Measurements from ENCODE around the gene SLC2A4RG.

The SLC2A4RG gene

GRCh38 chr20:63778034-63778752 lies 38.6 kb downstream of the SLC2A4RG start:
- no peaks in the 10 kb centered on the region for H3K36me3 ChIP-seq (ENCODE audit: control insufficient read depth in 2 of 2, insufficient read depth in 2 of 2, low read length in 2 of 2)
- H3K9ac ChIP-seq (ENCODE audit: low read depth in 1 of 2, low read length in 2 of 2) = no peak overlapping the region
- H3K9me3 ChIP-seq (ENCODE audit: control insufficient read depth in 2 of 2, low read length in 2 of 2) = no peaks in the 10 kb centered on the region
- H3K27me3 ChIP-seq (ENCODE audit: control insufficient read depth in 2 of 2, insufficient read depth in 2 of 2, low read length in 2 of 2) = no peaks in the 10 kb centered on the region
- no peak overlapping the region for H3K27ac ChIP-seq (ENCODE audit: low read depth in 2 of 2, low read length in 2 of 2)
- H3K4me1 ChIP-seq (ENCODE audit: control insufficient read depth in 2 of 2, insufficient read depth in 2 of 2, low read length in 2 of 2) = peaks cover 0 to 3% of the 10 kb centered on the region in 2 donors
- H3K4me3 ChIP-seq (ENCODE audit: low read length in 2 of 2) = no peak overlapping the region

DNA sequence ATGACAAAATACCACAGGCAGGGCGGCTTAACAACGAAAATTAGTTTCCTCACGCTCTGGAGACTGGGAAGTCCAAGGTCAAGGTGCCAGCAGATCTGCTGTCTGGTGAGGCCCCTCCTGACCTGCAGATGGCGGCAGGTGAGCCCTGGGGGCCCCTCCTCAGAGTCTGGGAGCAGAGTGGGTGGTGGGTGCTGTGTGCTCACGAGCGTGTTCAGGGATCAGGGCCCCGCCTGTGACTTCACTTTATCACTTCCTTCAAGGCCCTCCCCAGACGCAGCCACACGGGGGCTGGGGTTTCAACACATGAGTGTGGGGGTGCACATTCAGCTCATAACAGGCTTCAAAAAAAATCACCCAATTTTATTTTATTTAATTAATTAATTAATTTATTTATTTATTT lies 39.3 kb downstream of the SLC2A4RG start:
- Histone ChIP-seq H3K27me3 (ENCODE audit: control insufficient read depth in 2 of 2, insufficient read depth in 2 of 2, low read length in 2 of 2) (no peaks in the 10 kb centered on the region), H3K27ac (ENCODE audit: low read depth in 2 of 2, low read length in 2 of 2) (no peak overlapping the region), H3K9me3 (ENCODE audit: control insufficient read depth in 2 of 2, low read length in 2 of 2) (no peaks in the 10 kb centered on the region), H3K4me1 (ENCODE audit: control insufficient read depth in 2 of 2, insufficient read depth in 2 of 2, low read length in 2 of 2) (peaks cover 0 to 3% of the 10 kb centered on the region in 2 donors), H3K9ac (ENCODE audit: low read depth in 1 of 2, low read length in 2 of 2) (no peak overlapping the region), H3K36me3 (ENCODE audit: control insufficient read depth in 2 of 2, insufficient read depth in 2 of 2, low read length in 2 of 2) (no peaks in the 10 kb centered on the region), H3K4me3 (ENCODE audit: low read length in 2 of 2) (no peak overlapping the region)

- Histone ChIP-seq H3K9me3 (ENCODE audit: control insufficient read depth in 2 of 2, low read length in 2 of 2) (no peaks in the 10 kb centered on the region), H3K27ac (ENCODE audit: low read depth in 2 of 2, low read length in 2 of 2) (no peak overlapping the region), H3K4me3 (ENCODE audit: low read length in 2 of 2) (no peak overlapping the region), H3K27me3 (ENCODE audit: control insufficient read depth in 2 of 2, insufficient read depth in 2 of 2, low read length in 2 of 2) (no peaks in the 10 kb centered on the region), H3K4me1 (ENCODE audit: control insufficient read depth in 2 of 2, insufficient read depth in 2 of 2, low read length in 2 of 2) (peaks cover 0 to 3% of the 10 kb centered on the region in 2 donors), H3K9ac (ENCODE audit: low read depth in 1 of 2, low read length in 2 of 2) (no peak overlapping the region), H3K36me3 (ENCODE audit: control insufficient read depth in 2 of 2, insufficient read depth in 2 of 2, low read length in 2 of 2) (no peaks in the 10 kb centered on the region)
These were observed 41.6 kb downstream of the SLC2A4RG start for GRCh38 chr20:63781181-63781580.

DNA sequence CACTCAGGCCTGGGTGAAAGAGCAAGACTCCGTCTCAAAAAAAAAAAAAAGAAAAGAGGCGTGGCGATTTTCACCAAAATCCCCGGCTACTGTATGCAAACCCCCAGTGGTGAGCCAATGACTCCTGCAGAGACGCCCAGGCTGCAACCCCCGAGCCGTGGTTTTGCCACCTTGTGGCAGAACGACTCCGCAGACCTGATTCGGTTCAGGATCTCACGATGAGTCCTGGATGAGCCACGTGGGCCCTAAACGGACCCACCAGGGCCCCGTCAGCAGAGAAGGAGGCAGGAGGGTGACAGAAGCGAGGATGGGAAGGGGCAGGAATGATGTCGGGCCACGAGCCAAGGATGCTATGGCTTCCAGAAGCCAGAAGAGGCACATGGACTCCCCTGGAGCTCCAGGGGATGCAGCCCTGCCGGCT lies 42.5 kb downstream of the SLC2A4RG start:
- Histone ChIP-seq H3K27me3 (ENCODE audit: control insufficient read depth in 2 of 2, insufficient read depth in 2 of 2, low read length in 2 of 2) (no peaks in the 10 kb centered on the region), H3K9ac (ENCODE audit: low read depth in 1 of 2, low read length in 2 of 2) (no peak overlapping the region), H3K36me3 (ENCODE audit: control insufficient read depth in 2 of 2, insufficient read depth in 2 of 2, low read length in 2 of 2) (no peaks in the 10 kb centered on the region), H3K4me3 (ENCODE audit: low read length in 2 of 2) (no peak overlapping the region), H3K27ac (ENCODE audit: low read depth in 2 of 2, low read length in 2 of 2) (no peak overlapping the region), H3K4me1 (ENCODE audit: control insufficient read depth in 2 of 2, insufficient read depth in 2 of 2, low read length in 2 of 2) (peaks cover 0 to 3% of the 10 kb centered on the region in 2 donors), H3K9me3 (ENCODE audit: control insufficient read depth in 2 of 2, low read length in 2 of 2) (no peaks in the 10 kb centered on the region)

- no peak overlapping the region for H3K27ac ChIP-seq (ENCODE audit: low read depth in 2 of 2, low read length in 2 of 2)
- no peaks in the 10 kb centered on the region for H3K27me3 ChIP-seq (ENCODE audit: control insufficient read depth in 2 of 2, insufficient read depth in 2 of 2, low read length in 2 of 2)
- H3K9ac ChIP-seq (ENCODE audit: low read depth in 1 of 2, low read length in 2 of 2) = no peak overlapping the region
- H3K36me3 ChIP-seq (ENCODE audit: control insufficient read depth in 2 of 2, insufficient read depth in 2 of 2, low read length in 2 of 2) = no peaks in the 10 kb centered on the region
- H3K9me3 ChIP-seq (ENCODE audit: control insufficient read depth in 2 of 2, low read length in 2 of 2) = no peaks in the 10 kb centered on the region
- H3K4me1 ChIP-seq (ENCODE audit: control insufficient read depth in 2 of 2, insufficient read depth in 2 of 2, low read length in 2 of 2) = peaks cover 0 to 3% of the 10 kb centered on the region in 2 donors
- H3K4me3 ChIP-seq (ENCODE audit: low read length in 2 of 2) = no peak overlapping the region
These were observed 43.0 kb downstream of the SLC2A4RG start for GRCh38 chr20:63782521-63782971.

DNA sequence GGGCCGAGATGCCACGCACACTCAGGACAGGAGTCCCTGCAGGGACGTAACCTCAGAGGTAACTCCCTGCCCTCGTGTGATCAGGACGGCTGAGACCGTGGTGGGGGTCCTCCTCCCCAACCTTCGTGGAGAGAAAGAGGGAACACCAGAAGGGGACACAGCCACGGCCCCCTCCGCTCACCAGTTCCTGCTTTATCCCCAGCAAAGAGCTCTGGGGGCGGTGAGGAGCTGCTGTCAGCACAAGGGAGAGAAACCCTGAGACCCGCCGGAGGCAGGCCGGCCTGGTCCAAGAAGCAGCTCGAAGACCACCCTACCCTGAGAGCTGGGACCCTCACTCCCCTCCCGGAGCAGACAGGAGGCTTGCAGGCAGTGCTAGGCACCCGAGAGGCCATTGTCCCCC lies 44.4 kb downstream of the SLC2A4RG start:
- no peak overlapping the region for H3K4me3 ChIP-seq (ENCODE audit: low read length in 2 of 2)
- H3K4me1 ChIP-seq (ENCODE audit: control insufficient read depth in 2 of 2, insufficient read depth in 2 of 2, low read length in 2 of 2) = peaks cover 0 to 3% of the 10 kb centered on the region in 2 donors
- H3K36me3 ChIP-seq (ENCODE audit: control insufficient read depth in 2 of 2, insufficient read depth in 2 of 2, low read length in 2 of 2) = no peaks in the 10 kb centered on the region
- no peaks in the 10 kb centered on the region for H3K9me3 ChIP-seq (ENCODE audit: control insufficient read depth in 2 of 2, low read length in 2 of 2)
- no peaks in the 10 kb centered on the region for H3K27me3 ChIP-seq (ENCODE audit: control insufficient read depth in 2 of 2, insufficient read depth in 2 of 2, low read length in 2 of 2)
- H3K9ac ChIP-seq (ENCODE audit: low read depth in 1 of 2, low read length in 2 of 2) = no peak overlapping the region
- H3K27ac ChIP-seq (ENCODE audit: low read depth in 2 of 2, low read length in 2 of 2) = no peak overlapping the region

DNA sequence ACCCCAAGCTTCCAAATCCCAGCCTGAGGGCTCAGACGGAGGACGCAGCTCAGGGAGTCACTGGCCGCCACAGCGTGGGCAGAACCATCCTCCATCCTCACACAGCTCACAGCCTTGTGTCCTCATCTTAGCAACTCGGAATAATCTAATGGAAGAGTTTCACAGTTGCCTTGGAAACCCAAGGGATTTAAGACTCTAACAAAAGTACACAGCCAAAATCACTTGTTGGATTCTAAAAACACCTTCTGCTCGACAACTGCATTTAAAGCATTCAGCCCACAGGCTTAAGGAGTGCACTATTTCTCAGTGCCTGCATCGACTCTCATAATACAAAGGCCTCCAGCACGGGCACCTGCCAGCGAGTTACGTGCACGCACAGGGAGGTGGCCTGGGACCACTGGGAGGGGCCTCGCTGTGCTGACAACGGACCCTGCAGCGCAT lies 46.1 kb downstream of the SLC2A4RG start:
- Histone ChIP-seq H3K36me3 (ENCODE audit: control insufficient read depth in 2 of 2, insufficient read depth in 2 of 2, low read length in 2 of 2) (peaks cover 0 to 1% of the 10 kb centered on the region in 2 donors), H3K27ac (ENCODE audit: low read depth in 2 of 2, low read length in 2 of 2) (no peak overlapping the region), H3K9ac (ENCODE audit: low read depth in 1 of 2, low read length in 2 of 2) (no peak overlapping the region), H3K9me3 (ENCODE audit: control insufficient read depth in 2 of 2, low read length in 2 of 2) (no peaks in the 10 kb centered on the region), H3K4me3 (ENCODE audit: low read length in 2 of 2) (no peak overlapping the region), H3K4me1 (ENCODE audit: control insufficient read depth in 2 of 2, insufficient read depth in 2 of 2, low read length in 2 of 2) (peaks cover 0 to 3% of the 10 kb centered on the region in 2 donors), H3K27me3 (ENCODE audit: control insufficient read depth in 2 of 2, insufficient read depth in 2 of 2, low read length in 2 of 2) (no peaks in the 10 kb centered on the region)

- no peaks in the 10 kb centered on the region for H3K9me3 ChIP-seq (ENCODE audit: control insufficient read depth in 2 of 2, low read length in 2 of 2)
- no peaks in the 10 kb centered on the region for H3K27me3 ChIP-seq (ENCODE audit: control insufficient read depth in 2 of 2, insufficient read depth in 2 of 2, low read length in 2 of 2)
- no peak overlapping the region for H3K9ac ChIP-seq (ENCODE audit: low read depth in 1 of 2, low read length in 2 of 2)
- H3K36me3 ChIP-seq (ENCODE audit: control insufficient read depth in 2 of 2, insufficient read depth in 2 of 2, low read length in 2 of 2) = peaks cover 0 to 1% of the 10 kb centered on the region in 2 donors
- no peak overlapping the region for H3K4me3 ChIP-seq (ENCODE audit: low read length in 2 of 2)
- H3K27ac ChIP-seq (ENCODE audit: low read depth in 2 of 2, low read length in 2 of 2) = no peak overlapping the region
- peaks cover 0 to under 1% of the 10 kb centered on the region in 2 donors for H3K4me1 ChIP-seq (ENCODE audit: control insufficient read depth in 2 of 2, insufficient read depth in 2 of 2, low read length in 2 of 2)
These were observed 47.7 kb downstream of the SLC2A4RG start for GRCh38 chr20:63787302-63787701.

- Histone ChIP-seq H3K4me3 (ENCODE audit: low read length in 2 of 2) (no peak overlapping the region), H3K36me3 (ENCODE audit: control insufficient read depth in 2 of 2, insufficient read depth in 2 of 2, low read length in 2 of 2) (peaks cover 0 to 1% of the 10 kb centered on the region in 2 donors), H3K27ac (ENCODE audit: low read depth in 2 of 2, low read length in 2 of 2) (no peak overlapping the region), H3K9ac (ENCODE audit: low read depth in 1 of 2, low read length in 2 of 2) (no peak overlapping the region), H3K9me3 (ENCODE audit: control insufficient read depth in 2 of 2, low read length in 2 of 2) (no peaks in the 10 kb centered on the region), H3K27me3 (ENCODE audit: control insufficient read depth in 2 of 2, insufficient read depth in 2 of 2, low read length in 2 of 2) (no peaks in the 10 kb centered on the region), H3K4me1 (ENCODE audit: control insufficient read depth in 2 of 2, insufficient read depth in 2 of 2, low read length in 2 of 2) (no peaks in the 10 kb centered on the region)
These were observed 48.2 kb downstream of the SLC2A4RG start for GRCh38 chr20:63787749-63788148.

DNA sequence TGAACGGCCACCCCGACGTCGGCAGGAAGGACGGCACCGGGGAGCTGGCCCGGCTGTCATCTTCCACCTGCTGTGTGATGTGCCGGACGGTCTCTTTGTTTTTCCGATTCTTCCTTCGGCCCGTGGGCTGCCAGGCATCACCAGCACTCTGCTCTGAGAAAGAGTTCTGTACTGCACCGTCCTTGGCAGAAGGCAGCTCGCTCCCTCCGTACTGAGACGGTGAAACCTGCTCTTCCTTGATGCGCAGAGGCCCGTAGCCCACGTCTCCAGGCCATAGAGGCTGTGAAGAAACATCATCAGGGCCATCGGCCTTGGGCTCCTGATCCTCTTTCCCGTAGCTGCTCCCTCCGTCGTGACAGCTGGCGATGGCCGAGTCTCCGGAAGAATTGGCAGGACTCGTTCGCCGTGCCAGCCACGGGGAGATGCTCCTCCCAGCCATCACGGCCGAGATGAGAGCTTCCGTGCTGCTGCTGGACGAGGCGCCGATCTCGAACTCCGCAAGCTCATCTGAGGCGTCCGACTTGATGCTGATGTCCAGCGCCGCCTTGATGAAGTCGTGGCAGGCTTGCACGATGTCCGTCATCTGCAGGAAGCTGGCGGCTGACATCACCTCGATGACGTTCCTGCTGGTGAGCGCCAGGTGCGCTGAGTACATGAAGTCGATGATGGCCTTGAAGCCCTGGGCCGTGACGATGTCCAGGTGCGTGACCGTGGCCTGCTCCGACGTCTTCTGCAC lies 50.4 kb downstream of the SLC2A4RG start:
- Histone ChIP-seq H3K27ac (ENCODE audit: low read depth in 2 of 2, low read length in 2 of 2) (no peak overlapping the region), H3K27me3 (ENCODE audit: control insufficient read depth in 2 of 2, insufficient read depth in 2 of 2, low read length in 2 of 2) (peaks cover 0 to 1% of the 10 kb centered on the region in 2 donors), H3K9me3 (ENCODE audit: control insufficient read depth in 2 of 2, low read length in 2 of 2) (no peaks in the 10 kb centered on the region), H3K4me3 (ENCODE audit: low read length in 2 of 2) (no peak overlapping the region), H3K36me3 (ENCODE audit: control insufficient read depth in 2 of 2, insufficient read depth in 2 of 2, low read length in 2 of 2) (peaks cover 0 to 1% of the 10 kb centered on the region in 2 donors), H3K9ac (ENCODE audit: low read depth in 1 of 2, low read length in 2 of 2) (no peak overlapping the region), H3K4me1 (ENCODE audit: control insufficient read depth in 2 of 2, insufficient read depth in 2 of 2, low read length in 2 of 2) (no peaks in the 10 kb centered on the region)
